AG04450 (cell line): ENCODE measurements around the gene MYL10. TPM values are rescaled to one million over a fixed set of nuclear protein-coding genes. Genes with fewer than 3 reads are reported as not detected.
"Not testable (repeated sequence)": the region's sequence is repeated elsewhere in the genome, so short reads cannot be mapped to it uniquely, and the experiment has no call there.

Experiments
- CTCF ChIA-PET: fragments of 300-600, 350-600 bp; formaldehyde crosslinking; extraction: SDS; loops from one replicate; lab custom pipeline; 2022; ENCODE audit warnings: antibody characterized with exemption, inconsistent platforms; lab: Charles Lee
- POLR2A ChIA-PET: fragments of 350-600 bp; formaldehyde crosslinking; extraction: SDS; loops from one replicate; lab custom pipeline; 2021; ENCODE audit warnings: antibody characterized with exemption, inconsistent platforms; lab: Yijun Ruan, JAX
- DNase-seq: peaks from one replicate; pipeline ENCODE4 v3.0.0-alpha.2; 2011; ENCODE audit warnings: low read depth, low spot score
- H3K27ac ChIP-seq: one replicate; pipeline ENCODE4 v1.5.1; 2012; ENCODE audit warnings: low read depth, low read length, control low read depth
- H3K27me3 ChIP-seq: one replicate; pipeline ENCODE4 v1.6.0; 2012; ENCODE audit warnings: low read length; ENCODE audit not compliant: control insufficient read depth, insufficient read depth
- H3K4me3 ChIP-seq: 2 replicates; pipeline ENCODE4 v1.5.1; 2011; ENCODE audit warnings: mild to moderate bottlenecking, low read depth, low read length, control low read depth
- H3K9me3 ChIP-seq: 2 replicates; pipeline ENCODE4 v1.5.1; 2012; ENCODE audit warnings: low read length; ENCODE audit not compliant: control insufficient read depth, insufficient read depth
- polyA plus RNA-seq: library from polyadenylated mRNA; depleted of rRNA; stranded (reverse); fragments of >200 nt; gene quantifications from 2 replicates; pipeline ENCODE4 v1.2.3, GENCODE V29; 2011
- TF ChIP-seq, protein P1 (sequence below): IDR thresholded peaks from 2 replicates; pipeline ENCODE4 v1.5.1; 2011; ENCODE audit warnings: low read depth, low read length, control low read depth, inconsistent platforms

The MYL10 gene
- polyA plus RNA-seq, 1 experiment: not detected

GRCh38 chr7:101605611-101606497 is 23.2 kb downstream of the MYL10 start:
- TF ChIP-seq, protein P1, sequence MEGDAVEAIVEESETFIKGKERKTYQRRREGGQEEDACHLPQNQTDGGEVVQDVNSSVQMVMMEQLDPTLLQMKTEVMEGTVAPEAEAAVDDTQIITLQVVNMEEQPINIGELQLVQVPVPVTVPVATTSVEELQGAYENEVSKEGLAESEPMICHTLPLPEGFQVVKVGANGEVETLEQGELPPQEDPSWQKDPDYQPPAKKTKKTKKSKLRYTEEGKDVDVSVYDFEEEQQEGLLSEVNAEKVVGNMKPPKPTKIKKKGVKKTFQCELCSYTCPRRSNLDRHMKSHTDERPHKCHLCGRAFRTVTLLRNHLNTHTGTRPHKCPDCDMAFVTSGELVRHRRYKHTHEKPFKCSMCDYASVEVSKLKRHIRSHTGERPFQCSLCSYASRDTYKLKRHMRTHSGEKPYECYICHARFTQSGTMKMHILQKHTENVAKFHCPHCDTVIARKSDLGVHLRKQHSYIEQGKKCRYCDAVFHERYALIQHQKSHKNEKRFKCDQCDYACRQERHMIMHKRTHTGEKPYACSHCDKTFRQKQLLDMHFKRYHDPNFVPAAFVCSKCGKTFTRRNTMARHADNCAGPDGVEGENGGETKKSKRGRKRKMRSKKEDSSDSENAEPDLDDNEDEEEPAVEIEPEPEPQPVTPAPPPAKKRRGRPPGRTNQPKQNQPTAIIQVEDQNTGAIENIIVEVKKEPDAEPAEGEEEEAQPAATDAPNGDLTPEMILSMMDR: no peak
- Histone ChIP-seq H3K9me3 (no peaks in the 10 kb centered on the region; the same call in 1 of the 2 replicates), H3K27me3 (peaks cover 10% of the 10 kb centered on the region), H3K27ac (no peak overlapping the region), H3K4me3 (no peak overlapping the region)
- DNase-seq: no peak
- ChIA-PET POLR2A (interaction anchor here (0.6 kb wide), 1 partner anchor 267 kb away, joined by 4 read pairs; no protein-coding TSS in a partner anchor), CTCF (interaction anchor here (0.6 kb wide), 1 partner anchor 159 kb away, joined by 4 read pairs; no protein-coding TSS in a partner anchor)

DNA sequence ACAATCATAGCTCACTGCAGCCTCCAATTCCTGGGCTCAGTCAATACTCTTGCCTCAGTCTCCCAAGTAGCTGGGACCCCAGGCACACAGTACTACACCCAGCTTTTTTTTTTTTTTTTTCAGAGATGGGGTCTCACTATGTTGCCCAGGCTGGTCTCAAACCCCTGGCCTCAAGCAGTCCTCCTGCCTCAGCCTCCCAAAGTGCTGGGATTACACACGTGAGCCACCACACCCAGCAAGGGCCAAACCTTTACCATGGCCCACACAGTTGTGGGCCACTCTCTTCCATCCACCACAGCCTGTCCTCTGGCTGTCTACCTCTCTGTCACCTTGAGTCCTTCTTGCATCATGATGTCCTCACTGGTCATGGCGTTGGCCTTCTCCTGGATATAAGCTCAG is 24.2 kb downstream of the MYL10 start:
- H3K4me3 ChIP-seq, H3K27me3 ChIP-seq, H3K27ac ChIP-seq, DNase-seq, H3K9me3 ChIP-seq: not testable (repeated sequence)
- ChIA-PET CTCF (interaction anchor here (0.6 kb wide), 1 partner anchor 125 kb away, joined by 3 read pairs; no protein-coding TSS in a partner anchor), POLR2A (interaction anchor here (0.6 kb wide), 1 partner anchor 266 kb away, joined by 4 read pairs; no protein-coding TSS in a partner anchor)

DNA sequence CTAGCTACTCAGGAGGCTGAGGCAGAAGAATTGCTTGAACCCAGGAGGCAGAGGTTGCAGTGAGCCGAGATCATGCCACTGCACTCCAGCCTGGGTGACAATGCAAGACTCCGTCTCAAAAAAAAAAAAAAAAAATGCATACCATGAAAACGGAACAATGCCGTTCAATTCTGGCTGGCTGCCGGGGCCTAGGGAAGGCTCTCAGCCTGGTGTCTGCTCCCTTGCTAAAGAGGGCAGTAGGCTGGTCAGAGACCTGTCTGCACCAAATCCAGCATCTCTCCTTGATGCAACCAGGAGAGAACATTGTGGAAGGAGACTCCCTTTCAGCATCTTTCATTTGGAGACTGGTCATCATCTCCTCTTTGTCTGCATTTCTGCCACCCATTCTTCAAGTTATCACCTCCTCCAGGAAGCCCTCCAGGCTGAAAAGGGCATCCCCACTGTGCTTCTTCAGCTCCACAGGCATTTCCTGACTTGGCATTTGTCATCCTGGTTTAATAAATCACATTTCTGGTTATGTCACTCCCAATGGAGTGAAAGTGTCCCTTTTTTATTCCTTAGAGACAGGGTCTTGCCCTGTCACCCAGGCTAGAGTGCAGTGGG is 24.7 kb downstream of the MYL10 start:
- no peak overlapping the region for H3K4me3 ChIP-seq
- CTCF ChIA-PET: interaction anchor here (0.7 to 2.2 kb wide), 4 partner anchors 10 to 668 kb away, joined by 3 to 16 read pairs (median 4); no protein-coding TSS in a partner anchor
- POLR2A ChIA-PET: no interaction called here
- no peak for DNase-seq
- H3K9me3 ChIP-seq: no peaks in the 10 kb centered on the region; the same call in 1 of the 2 replicates
- H3K27me3 ChIP-seq: peaks cover 10% of the 10 kb centered on the region
- H3K27ac ChIP-seq: no peak overlapping the region
- TF ChIP-seq, protein P1: no peak

GRCh38 chr7:101602484-101603241 is 26.4 kb downstream of the MYL10 start:
- no peak overlapping the region for H3K27ac ChIP-seq
- peak; percentile 26 for DNase-seq
- H3K9me3 ChIP-seq: no peaks in the 10 kb centered on the region; the same call in 1 of the 2 replicates
- H3K4me3 ChIP-seq: no peak overlapping the region
- CTCF ChIA-PET: interaction anchor here (0.6 to 2.2 kb wide), 22 partner anchors 9 to 670 kb away, joined by 3 to 16 read pairs (median 3); no protein-coding TSS in a partner anchor
- POLR2A ChIA-PET: interaction anchor here (0.5 to 0.6 kb wide), 2 partner anchors 131 to 657 kb away, joined by 5 to 6 read pairs; no protein-coding TSS in a partner anchor
- peaks cover 4% of the 10 kb centered on the region for H3K27me3 ChIP-seq
- TF ChIP-seq, protein P1: peak; percentile 95

DNA sequence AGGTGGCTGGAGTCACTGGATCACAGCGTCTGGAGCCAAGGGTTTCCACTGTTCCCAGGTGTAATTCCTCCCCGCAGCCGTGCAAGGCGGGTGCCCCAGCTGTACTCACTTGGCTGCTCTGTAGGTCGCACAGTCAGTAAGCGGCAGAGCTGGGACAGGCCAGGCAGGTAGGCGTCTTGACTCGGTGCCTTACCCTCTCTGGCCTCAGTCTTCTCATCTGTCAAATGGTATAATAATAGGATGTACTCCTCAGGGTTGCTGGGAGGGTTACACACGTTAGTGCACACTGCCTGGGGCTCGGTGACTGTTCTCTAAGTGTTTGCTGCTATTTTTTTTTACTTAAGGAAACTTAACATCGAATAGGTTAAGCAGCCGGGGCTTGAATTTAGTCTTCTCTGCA is 27.0 kb downstream of the MYL10 start:
- TF ChIP-seq, protein P1: no peak
- H3K9me3 ChIP-seq: no peaks in the 10 kb centered on the region; the same call in 1 of the 2 replicates
- CTCF ChIA-PET: interaction anchor here (0.6 to 2.2 kb wide), 9 partner anchors 10 to 671 kb away, joined by 3 to 16 read pairs (median 5); no protein-coding TSS in a partner anchor
- no peak overlapping the region for H3K4me3 ChIP-seq
- H3K27ac ChIP-seq: no peak overlapping the region
- POLR2A ChIA-PET: interaction anchor here (0.6 kb wide), 1 partner anchor 131 kb away, joined by 6 read pairs; no protein-coding TSS in a partner anchor
- DNase-seq: no peak
- peaks cover 4% of the 10 kb centered on the region for H3K27me3 ChIP-seq
